OCI-LY7 (cell line): ENCODE data around the gene WDR46. TPM values are rescaled to one million over a fixed set of nuclear protein-coding genes. Genes with fewer than 3 reads are reported as not detected.

ENCODE experiments used
- BruUV-seq: library from RNA; stranded (reverse); fragments of 400-500 nt; replicated peaks from 2 replicates; lab custom pipeline; 2021; lab: Mats Ljungman, UMichigan
- CTCF ChIA-PET: fragments of 300-600 bp; sonication (Branson Sonifier 250); formaldehyde crosslinking; loops from one replicate; lab custom pipeline; 2022; ENCODE audit warnings: antibody characterized with exemption; ENCODE audit not compliant: unreplicated experiment; lab: Charles Lee
- POLR2A ChIA-PET: fragments of 300-600 bp; sonication (Branson Sonifier 250); formaldehyde crosslinking; loops from one replicate; lab custom pipeline; 2022; ENCODE audit warnings: antibody characterized with exemption; lab: Charles Lee
- DNase-seq: peaks from one replicate; pipeline ENCODE4 v3.0.0-alpha.2; 2015; ENCODE audit warnings: low spot score
- H2AFZ ChIP-seq: fragments of 200-600 bp; sonication (generic), shearing (Covaris generic); 2 replicates; pipeline ENCODE4 v1.6.1; 2014; ENCODE audit warnings: mild to moderate bottlenecking, antibody characterized with exemption, low read length, moderate library complexity
- H3K27ac ChIP-seq: fragments of 200-600 bp; sonication (generic); 2 replicates; pipeline ENCODE4 v1.5.1; 2014; ENCODE audit warnings: mixed run types, low read depth, mild to moderate bottlenecking, moderate library complexity, low read length, inconsistent platforms; ENCODE audit not compliant: poor library complexity, severe bottlenecking
- H3K36me3 ChIP-seq: fragments of 200-600 bp; sonication (generic); 2 replicates; pipeline ENCODE4 v1.6.1; 2014; ENCODE audit warnings: mild to moderate bottlenecking, antibody characterized with exemption, low read length, moderate library complexity, mixed read lengths; ENCODE audit not compliant: insufficient read depth
- H3K4me1 ChIP-seq: fragments of 200-600 bp; sonication (generic); 2 replicates; pipeline ENCODE4 v1.5.1; 2014; ENCODE audit warnings: mild to moderate bottlenecking, low read length; ENCODE audit not compliant: insufficient read depth, poor library complexity, severe bottlenecking
- H3K4me2 ChIP-seq: fragments of 200-600 bp; sonication (generic); 2 replicates; pipeline ENCODE4 v1.6.1; 2014; ENCODE audit warnings: mild to moderate bottlenecking, low read length
- H3K4me3 ChIP-seq: fragments of 200-600 bp; sonication (generic); 2 replicates; pipeline ENCODE4 v1.5.1; 2014; ENCODE audit warnings: mild to moderate bottlenecking, low read depth, low read length; ENCODE audit not compliant: poor library complexity, severe bottlenecking
- H3K79me2 ChIP-seq: fragments of 200-600 bp; sonication (generic); 2 replicates; pipeline ENCODE4 v1.6.1; 2016; ENCODE audit warnings: low read depth, mild to moderate bottlenecking, low read length, moderate library complexity, mixed read lengths; ENCODE audit not compliant: insufficient read depth
- H3K9me2 ChIP-seq: fragments of 200-600 bp; sonication (generic); 2 replicates; pipeline ENCODE4 v1.6.1; 2016; ENCODE audit warnings: mild to moderate bottlenecking, low read length, mixed read lengths; ENCODE audit not compliant: insufficient read depth
- H3K9me3 ChIP-seq: fragments of 200-600 bp; sonication (generic); 2 replicates; pipeline ENCODE4 v1.6.1; 2014; ENCODE audit warnings: mild to moderate bottlenecking, mixed run types, low read length, mixed read lengths
- H4K20me1 ChIP-seq: fragments of 200-600 bp; sonication (generic); 2 replicates; pipeline ENCODE4 v1.6.1; 2014; ENCODE audit warnings: mild to moderate bottlenecking, antibody characterized with exemption, low read length, moderate library complexity, mixed read lengths; ENCODE audit not compliant: insufficient read depth
- CTCF ChIP-seq: fragments of 200-600 bp; sonication (generic); conservative IDR thresholded peaks from 2 replicates; pipeline ENCODE4 v1.5.1; 2014; ENCODE audit warnings: mild to moderate bottlenecking, antibody characterized with exemption, low read length, moderate library complexity, mixed read lengths
- EZH2phosphoT487 ChIP-seq: fragments of 200-600 bp; sonication (generic); IDR thresholded peaks from 2 replicates; pipeline ENCODE4 v1.6.1; 2018; ENCODE audit warnings: low read depth, borderline replicate concordance, mild to moderate bottlenecking, mixed run types, antibody characterized with exemption, low read length, moderate library complexity, mixed read lengths
- intact Hi-C: fragments of 100-400 bp; cut with micrococcal nuclease; formaldehyde crosslinking; loops from one replicate; pipeline ENCODE4 v1.10.0; 2022; ENCODE audit not compliant: unreplicated experiment
- total RNA-seq, 2 experiments: library from RNA; depleted of rRNA in 1 of 2; stranded (reverse); fragments of >200 nt in 1 of 2; shearing (Covaris generic) in 1 of 2; gene quantifications; 2 replicates each; pipeline ENCODE4 v1.2.3, GENCODE V29; 2014 to 2022

WDR46 gene
- total RNA-seq, 2 experiments from 2014 or later, result 83.3 to 129 TPM

- no peaks in the 10 kb centered on the region for H4K20me1 ChIP-seq
- H3K27ac ChIP-seq, result peak overlapping the region; percentile 98
- no peak for DNase-seq
- BruUV-seq, result no TSS peak
- peaks cover 43% of the 10 kb centered on the region for H3K36me3 ChIP-seq
- intact Hi-C loops, result no loop called here
- peak overlapping the region; percentile 84 for H3K4me2 ChIP-seq
- ChIA-PET CTCF (interaction anchor here (0.7 kb wide), 1 partner anchor 105 kb away, joined by 3 read pairs; no protein-coding TSS in a partner anchor), POLR2A (interaction anchor here (0.6 kb wide), 1 partner anchor 97 kb away, joined by 3 read pairs; no protein-coding TSS in a partner anchor)
- no peaks in the 10 kb centered on the region for H3K9me3 ChIP-seq
- peaks cover 63% of the 10 kb centered on the region for H3K4me1 ChIP-seq
- TF ChIP-seq EZH2phosphoT487, result no peak
- TF ChIP-seq CTCF, result no peak
- peaks cover 45% of the 10 kb centered on the region for H3K79me2 ChIP-seq
- H3K9me2 ChIP-seq, result no peaks in the 10 kb centered on the region
- peak overlapping the region; percentile 88 for H3K4me3 ChIP-seq
- H2AFZ ChIP-seq, result no peak overlapping the region
Observed at GRCh38 chr6:33321227-33321626, 32.2 kb upstream of the WDR46 start.

GRCh38 chr6:33320315-33321181, 31.5 kb upstream of the WDR46 start:
- H3K9me2 ChIP-seq, result no peaks in the 10 kb centered on the region
- H3K9me3 ChIP-seq, result no peaks in the 10 kb centered on the region
- no TSS peak for BruUV-seq
- H3K36me3 ChIP-seq, result peaks cover 44% of the 10 kb centered on the region
- peak overlapping the region; percentile 84 for H3K4me2 ChIP-seq
- CTCF ChIA-PET, result no interaction called here
- H3K4me3 ChIP-seq, result peak overlapping the region; percentile 88
- DNase-seq, result no peak
- peaks cover 45% of the 10 kb centered on the region for H3K79me2 ChIP-seq
- H2AFZ ChIP-seq, result no peak overlapping the region
- no peaks in the 10 kb centered on the region for H4K20me1 ChIP-seq
- TF ChIP-seq CTCF, result no peak
- TF ChIP-seq EZH2phosphoT487, result no peak
- POLR2A ChIA-PET, result no interaction called here
- peaks cover 56% of the 10 kb centered on the region for H3K4me1 ChIP-seq
- intact Hi-C loops, result no loop called here
- H3K27ac ChIP-seq, result peak overlapping the region; percentile 79

DNA sequence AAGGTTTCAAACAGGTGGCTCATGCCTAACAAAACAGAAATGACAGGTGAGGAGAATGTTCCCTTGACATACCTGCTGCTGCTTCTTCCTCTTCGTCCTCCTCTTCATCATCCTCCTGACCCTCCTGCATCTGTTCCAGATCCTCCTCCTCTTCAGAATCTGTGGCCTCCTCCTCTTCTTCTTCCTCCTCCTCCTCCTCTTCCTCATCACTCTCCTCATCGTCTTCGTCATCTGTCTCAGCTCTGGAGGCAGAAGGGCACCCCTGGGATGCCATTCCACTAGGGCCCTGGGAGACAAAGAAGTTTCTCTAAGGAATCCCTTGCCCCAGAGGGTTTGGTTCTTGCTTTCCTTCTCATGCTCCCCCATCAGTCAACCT, 30.9 kb upstream of the WDR46 start:
- Histone ChIP-seq H3K27ac (peak overlapping the region; percentile 79), H3K4me3 (peak overlapping the region; percentile 73), H3K4me2 (peak overlapping the region; percentile 84), H3K79me2 (peaks cover 45% of the 10 kb centered on the region), H3K9me3 (no peaks in the 10 kb centered on the region), H3K9me2 (no peaks in the 10 kb centered on the region), H4K20me1 (no peaks in the 10 kb centered on the region), H3K4me1 (peaks cover 53% of the 10 kb centered on the region), H3K36me3 (peaks cover 44% of the 10 kb centered on the region), H2AFZ (no peak overlapping the region)
- BruUV-seq, result no TSS peak
- POLR2A ChIA-PET, result interaction anchor here (3.5 kb wide), 1 partner anchor 24 kb away, joined by 20 read pairs; no protein-coding TSS in a partner anchor
- no peak for DNase-seq
- intact Hi-C loops, result no loop called here
- TF ChIP-seq EZH2phosphoT487, result no peak
- TF ChIP-seq CTCF, result no peak
- CTCF ChIA-PET, result no interaction called here
